Right ventricle myocardium inferior (tissue), 1 donor: ENCODE results near the gene PAGR1. TPM values are rescaled to one million over a fixed set of nuclear protein-coding genes. Genes with fewer than 3 reads are reported as not detected.
"Not testable (repeated sequence)": the region's sequence is repeated elsewhere in the genome, so short reads cannot be mapped to it uniquely, and the experiment has no call there.

ENCODE experiments used
- ATAC-seq: fragments of 200-7000 bp; cut with Tn5 transposase; one replicate; pipeline ENCODE4 v1.9.1; 2020; ENCODE audit warnings: mild to moderate bottlenecking, moderate library complexity
- DNase-seq: peaks from one replicate; pipeline ENCODE4 v3.0.0; 2021; ENCODE audit errors: missing footprints
- intact Hi-C: fragments of 100-400 bp; cut with DNase I; formaldehyde crosslinking; loops from one replicate; pipeline ENCODE4 v1.11.0; 2022
- total RNA-seq: library from RNA; stranded (reverse); fragmentation: NEBNext Ultra II Directional; extraction: Animal tissue kit (Norgen Biotek cat#: 25700); gene quantifications from one replicate; pipeline ENCODE4 v1.2.1, GENCODE V29; 2021
- donor health status: DM: no; HTN: yes; CAD: no; lungs with severe emphysema.

Gene PAGR1
- total RNA-seq, 1 donor from 2014 or later, result 15.6 TPM

DNA sequence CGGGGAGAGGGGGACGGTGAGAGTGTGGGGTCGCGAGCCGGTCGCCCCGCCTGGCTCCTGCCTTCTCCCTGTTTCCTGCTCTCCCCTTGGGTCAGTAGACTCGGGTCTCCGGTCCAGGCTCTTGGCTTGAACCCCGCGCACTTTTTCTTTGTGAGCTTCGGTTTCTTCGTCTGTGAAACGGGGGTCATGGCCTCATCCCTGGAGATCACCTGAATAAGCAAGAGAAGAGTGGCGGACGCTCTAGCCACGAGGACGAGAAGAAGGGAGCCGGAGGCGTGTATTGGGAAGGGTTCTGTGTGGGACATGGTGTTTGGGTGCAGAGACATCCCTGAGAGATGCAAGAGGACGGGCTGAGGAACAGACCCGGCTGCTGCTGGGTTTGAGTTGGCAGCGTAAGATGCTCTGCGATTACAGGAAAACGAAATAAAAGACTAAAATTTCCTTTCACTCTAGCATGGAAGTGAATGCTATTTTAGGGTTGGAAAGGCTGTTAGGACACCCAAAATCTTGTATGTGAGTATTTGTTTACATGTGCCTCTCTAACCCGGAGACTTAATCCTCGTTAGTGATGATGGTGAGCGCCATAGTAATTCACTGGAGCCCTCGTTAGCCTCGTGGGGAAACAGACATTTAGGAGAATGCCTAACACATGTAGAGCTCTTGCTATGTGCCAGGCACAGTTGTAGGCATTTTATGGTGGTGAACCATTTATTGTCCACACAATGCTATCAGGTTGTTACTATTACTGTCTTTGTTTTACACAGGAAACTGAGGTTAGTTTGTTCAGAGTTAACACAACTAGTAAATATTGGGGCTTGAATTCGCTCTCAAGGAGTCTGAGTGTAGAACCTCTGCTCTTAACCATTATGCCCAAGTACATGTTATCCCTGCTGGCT, 24.8 kb upstream of the PAGR1 start:
- ATAC-seq, result no peak
- DNase-seq, result no peak
- intact Hi-C loops, result loop anchor here (1.0 to 2.0 kb wide), 2 partner anchors 14 to 72 kb away; partner anchors contain the start of gene CDIPT

DNA sequence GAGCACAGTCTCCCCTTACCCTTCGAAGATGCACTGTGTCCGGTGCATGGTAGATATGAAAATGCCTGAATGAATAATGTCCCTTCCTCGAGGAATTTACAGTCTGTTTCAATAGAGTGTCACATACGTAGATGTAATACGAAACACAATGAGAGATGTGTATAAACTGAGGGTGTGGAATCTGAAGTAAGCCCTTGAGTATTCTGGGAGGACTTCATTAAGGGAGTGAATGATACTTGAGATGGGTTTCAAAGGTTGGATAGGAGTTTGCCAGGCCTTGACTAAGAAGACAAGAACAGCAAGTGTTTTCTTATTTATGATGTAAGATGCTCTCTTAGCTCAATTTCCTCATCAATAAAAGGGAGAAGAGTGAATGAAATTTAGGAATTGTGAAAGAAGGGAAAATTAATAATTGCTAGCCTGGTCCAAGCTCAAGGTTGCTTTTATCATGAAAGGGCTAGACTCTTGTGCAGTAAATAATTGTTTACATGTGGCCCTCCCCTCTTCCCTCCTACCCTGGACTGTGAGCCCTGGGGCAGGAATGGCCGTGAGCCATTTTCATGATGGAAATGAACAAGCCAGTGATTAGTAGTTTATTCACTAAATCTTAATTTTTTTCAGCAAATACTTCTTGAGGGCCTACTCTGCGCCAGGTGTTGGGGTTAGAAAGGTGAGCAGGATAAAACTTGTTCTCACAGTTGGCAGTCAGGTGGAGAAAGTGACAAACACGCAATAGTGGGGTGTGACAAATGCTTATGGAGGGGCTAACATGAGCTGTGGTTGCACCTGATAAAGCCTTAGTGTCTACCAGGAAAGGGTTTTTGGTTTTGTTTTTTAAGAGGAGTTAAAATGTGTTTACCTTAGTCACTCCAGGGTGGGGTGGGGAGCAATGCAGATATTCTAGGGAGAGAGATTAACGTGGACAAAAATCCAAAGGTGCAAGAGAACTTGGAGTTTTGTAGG, 23.8 kb upstream of the PAGR1 start:
- ATAC-seq (no peak), DNase-seq (no peak)
- intact Hi-C loops, result loop anchor here (2.0 kb wide), 1 partner anchor 13 kb away; no protein-coding TSS in a partner anchor

DNA sequence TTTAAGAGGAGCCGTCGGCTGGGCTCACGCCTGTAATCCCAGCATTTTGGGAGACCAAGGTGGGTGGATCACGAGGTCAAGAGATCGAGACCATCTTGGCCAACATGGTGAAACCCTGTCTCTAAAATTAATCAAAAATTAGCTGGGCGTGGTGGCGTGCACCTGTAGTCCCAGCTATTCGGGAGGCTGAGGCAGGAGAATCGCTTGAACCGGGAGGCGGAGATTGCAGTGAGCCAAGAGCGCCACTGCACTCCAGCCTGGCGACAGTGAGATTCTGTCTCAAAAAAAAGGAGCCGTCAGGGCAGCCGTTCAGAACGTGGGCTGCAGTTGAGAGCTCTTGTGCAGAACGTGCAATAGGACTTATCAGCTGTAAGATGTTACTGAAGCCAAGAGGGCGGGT, 22.8 kb upstream of the PAGR1 start:
- intact Hi-C loops, ATAC-seq, DNase-seq: not testable (repeated sequence)

GRCh38 chr16:29794231-29794710, 21.7 kb upstream of the PAGR1 start:
- DNase-seq, result no peak
- intact Hi-C loops, result no loop called here
- no peak for ATAC-seq

DNA sequence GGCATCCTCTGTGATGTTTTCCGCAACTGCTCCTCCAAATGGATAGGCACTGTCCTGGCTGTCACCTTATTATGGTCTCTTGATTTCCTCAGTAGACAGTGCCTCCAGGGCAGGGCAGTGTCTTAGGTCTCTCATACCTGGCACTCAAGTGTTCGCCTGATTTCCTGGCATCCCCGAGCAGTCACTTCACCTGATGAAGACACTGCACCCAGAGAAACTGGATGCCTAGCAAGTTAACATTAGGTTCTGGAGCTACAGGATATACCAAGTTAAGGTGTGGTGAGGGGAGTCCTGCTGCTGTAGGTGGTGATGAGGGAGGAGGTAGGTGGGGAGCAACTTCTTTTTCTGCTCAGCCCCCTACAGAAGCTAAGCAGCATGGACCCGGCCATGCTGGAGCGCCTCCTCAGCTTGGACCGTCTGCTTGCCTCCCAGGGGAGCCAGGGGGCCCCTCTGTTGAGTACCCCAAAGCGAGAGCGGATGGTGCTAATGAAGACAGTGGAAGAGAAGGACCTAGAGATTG, 13.5 kb upstream of the PAGR1 start:
- intact Hi-C loops, result loop anchor here (10.0 kb wide), 1 partner anchor 1092 kb away; the partner anchor contains the start of genes BCL7C and CTF1
- no peak for DNase-seq
- ATAC-seq, result no peak

GRCh38 chr16:29804020-29804419, 11.9 kb upstream of the PAGR1 start:
- intact Hi-C loops, result loop anchor here (2.0 to 10.0 kb wide), 2 partner anchors 13 to 1091 kb away; partner anchors contain the start of genes BCL7C, CTF1 and KIF22
- DNase-seq (no peak), ATAC-seq (no peak)

- ATAC-seq (peak; percentile 45), DNase-seq (peak; percentile 81)
- intact Hi-C loops, result loop anchor here (2.0 to 10.0 kb wide), 3 partner anchors 14 to 1090 kb away; partner anchors contain the start of genes ALDOA, BCL7C, CTF1 and KIF22
These were observed 11.3 kb upstream of the PAGR1 start for GRCh38 chr16:29804455-29805231.

- ATAC-seq, result peak; percentile 87
- intact Hi-C loops, result loop anchor here (2.0 to 10.0 kb wide), 3 partner anchors 15 to 1089 kb away; partner anchors contain the start of genes ALDOA, BCL7C, CTF1 and KIF22
These were observed 10.5 kb upstream of the PAGR1 start for GRCh38 chr16:29805232-29806098.

DNA sequence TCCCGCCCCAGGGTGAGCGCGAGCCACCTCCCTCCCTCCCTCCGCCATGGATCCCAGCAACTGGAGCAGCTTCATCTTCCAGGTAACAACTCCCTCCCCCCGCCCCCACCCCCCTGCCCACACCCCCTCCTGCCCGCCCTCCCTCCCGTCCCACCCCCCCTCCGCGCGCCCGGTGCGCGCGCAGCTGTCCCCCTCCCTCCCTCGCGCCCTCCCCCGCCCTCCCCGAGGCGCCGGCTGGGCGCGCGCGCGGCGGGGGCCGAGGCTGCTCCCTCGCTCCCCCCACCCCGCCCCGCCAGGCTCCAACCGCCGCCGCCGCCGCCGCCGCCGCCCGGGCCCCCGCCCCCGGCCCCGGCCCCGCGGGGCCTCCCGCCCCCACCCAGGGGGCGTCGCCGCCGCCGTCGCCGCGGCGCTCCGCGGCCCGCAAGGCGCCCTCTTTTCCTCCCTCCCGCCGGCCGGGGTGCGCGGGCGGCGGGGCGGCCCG, 9.8 kb upstream of the PAGR1 start, which contains the start of gene MAZ:
MAZ (plus strand) TSS at position 431 of the 481 bp plus-strand sequence. CDS start 173 bp downstream, outside the sequence.
- intact Hi-C loops, result loop anchor here (5.0 to 10.0 kb wide), 2 partner anchors 261 to 1089 kb away; partner anchors contain the start of genes ALDOA, BCL7C and CTF1
- DNase-seq (no peak), ATAC-seq (no peak)

More at GRCh38 chr16:29805232-29806098, 10.5 kb upstream of the PAGR1 start:
- DNase-seq, result peak; percentile 99

- ATAC-seq (no peak), DNase-seq (peak; percentile 81)
- intact Hi-C loops, result loop anchor here (5.0 to 10.0 kb wide), 2 partner anchors 260 to 1088 kb away; partner anchors contain the start of genes ALDOA, BCL7C and CTF1
These were observed 9.1 kb upstream of the PAGR1 start for GRCh38 chr16:29806641-29807425.

DNA sequence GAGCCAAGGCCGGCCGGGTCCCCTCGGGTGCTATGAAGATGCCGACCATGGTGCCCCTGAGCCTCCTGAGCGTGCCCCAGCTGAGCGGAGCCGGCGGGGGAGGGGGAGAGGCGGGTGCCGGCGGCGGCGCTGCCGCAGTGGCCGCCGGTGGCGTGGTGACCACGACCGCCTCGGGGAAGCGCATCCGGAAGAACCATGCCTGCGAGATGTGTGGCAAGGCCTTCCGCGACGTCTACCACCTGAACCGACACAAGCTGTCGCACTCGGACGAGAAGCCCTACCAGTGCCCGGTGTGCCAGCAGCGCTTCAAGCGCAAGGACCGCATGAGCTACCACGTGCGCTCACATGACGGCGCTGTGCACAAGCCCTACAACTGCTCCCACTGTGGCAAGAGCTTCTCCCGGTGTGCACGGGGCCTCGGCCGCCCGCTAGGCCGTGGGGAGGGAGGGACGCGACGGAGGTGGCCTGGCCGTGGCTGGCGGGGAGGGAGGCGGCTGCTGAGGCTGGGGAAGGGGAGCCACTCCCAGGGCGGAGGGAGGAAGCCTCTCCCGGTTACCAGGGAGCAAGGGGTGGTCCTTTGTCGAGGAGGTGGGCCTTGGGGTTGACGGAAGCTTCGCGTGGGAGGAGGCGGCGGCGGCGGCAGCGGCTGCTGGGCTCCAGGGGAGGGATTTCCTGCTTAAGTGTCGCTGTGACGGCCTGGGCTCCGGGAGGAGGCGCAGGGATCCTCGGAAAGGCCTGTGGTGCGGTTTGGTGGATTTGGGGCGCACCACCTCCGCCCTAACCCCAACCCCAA, 8.3 kb upstream of the PAGR1 start:
- peak; percentile 21 for ATAC-seq
- intact Hi-C loops, result loop anchor here (5.0 to 10.0 kb wide), 2 partner anchors 260 to 1087 kb away; partner anchors contain the start of genes ALDOA, BCL7C and CTF1

DNA sequence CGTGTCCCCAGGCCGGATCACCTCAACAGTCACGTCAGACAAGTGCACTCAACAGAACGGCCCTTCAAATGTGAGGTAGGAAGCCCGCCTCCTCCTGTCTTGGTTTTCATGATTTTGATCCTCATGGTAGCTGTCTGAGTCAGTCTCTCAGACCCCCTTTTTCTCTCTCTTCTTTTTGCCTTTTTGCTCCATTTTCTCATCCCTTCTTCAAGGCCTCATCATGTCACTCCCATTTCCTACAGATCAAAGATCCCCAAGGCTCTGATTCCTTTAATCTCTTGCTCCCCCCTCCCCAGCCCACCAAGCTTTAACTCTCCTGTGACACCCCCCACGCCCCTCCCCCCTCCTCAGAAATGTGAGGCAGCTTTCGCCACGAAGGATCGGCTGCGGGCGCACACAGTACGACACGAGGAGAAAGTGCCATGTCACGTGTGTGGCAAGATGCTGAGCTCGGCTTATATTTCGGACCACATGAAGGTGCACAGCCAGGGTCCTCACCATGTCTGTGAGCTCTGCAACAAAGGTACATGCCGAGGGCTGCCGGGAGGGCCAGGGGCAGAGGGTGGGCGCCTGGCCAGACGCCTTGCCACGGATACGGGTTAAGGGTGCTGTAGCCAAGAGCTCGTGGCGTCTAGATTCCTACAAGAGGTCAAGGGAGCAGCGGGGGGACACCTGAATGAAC, 7.6 kb upstream of the PAGR1 start:
- no peak for DNase-seq
- intact Hi-C loops, result loop anchor here (5.0 to 10.0 kb wide), 2 partner anchors 259 to 1086 kb away; partner anchors contain the start of genes ALDOA, BCL7C and CTF1
- no peak for ATAC-seq

More for the DNA sequence above, 8.3 kb upstream of the PAGR1 start:
- DNase-seq, result peak; percentile 91

- ATAC-seq (no peak), DNase-seq (no peak)
- intact Hi-C loops, result loop anchor here (5.0 to 10.0 kb wide), 2 partner anchors 258 to 1086 kb away; partner anchors contain the start of genes ALDOA, BCL7C and CTF1
These were observed 6.8 kb upstream of the PAGR1 start for GRCh38 chr16:29809031-29809747.
